Stimulated activated CD4-positive, alpha-beta T cell treated with anti-CD3 and anti-CD28 coated beads, Interleukin-4, amount 100 ng/mL, for 4 hours (primary cell): Measurements from ENCODE around the gene GPC5.
"Not testable (repeated sequence)": the region's sequence is repeated elsewhere in the genome, so short reads cannot be mapped to it uniquely, and the experiment has no call there.

Source experiments
- DNase-seq, 2 experiments: peaks; one replicate each; pipeline ENCODE4 v3.0.0-alpha.2; 2020

GPC5 gene

GRCh38 chr13:91369441-91369831 is 29.0 kb upstream of the GPC5 start:
- DNase-seq = no peak

GRCh38 chr13:91370501-91370900 is 27.9 kb upstream of the GPC5 start:
- no peak for DNase-seq

GRCh38 chr13:91372911-91373310 is 25.5 kb upstream of the GPC5 start:
- no peak for DNase-seq

- no peak for DNase-seq
Observed at GRCh38 chr13:91375116-91375729, 23.2 kb upstream of the GPC5 start.

GRCh38 chr13:91381371-91381770 is 17.1 kb upstream of the GPC5 start:
- DNase-seq = no peak

- DNase-seq = no peak
Observed at GRCh38 chr13:91383836-91384235, 14.6 kb upstream of the GPC5 start.

GRCh38 chr13:91384896-91385295 is 13.5 kb upstream of the GPC5 start:
- no peak for DNase-seq

- DNase-seq = no peak
Observed at GRCh38 chr13:91389186-91389585, 9.2 kb upstream of the GPC5 start.

- DNase-seq = no peak
Observed at GRCh38 chr13:91397595-91397994, 826 bp upstream of the GPC5 start.

- no peak for DNase-seq
Observed at GRCh38 chr13:91399189-91400062, 1.0 kb downstream of the GPC5 start.

- DNase-seq = no peak
Observed at GRCh38 chr13:91400063-91400399, 1.6 kb downstream of the GPC5 start.

GRCh38 chr13:91400671-91401070 is 2.2 kb downstream of the GPC5 start:
- no peak for DNase-seq

GRCh38 chr13:91401920-91402319 is 3.5 kb downstream of the GPC5 start:
- no peak for DNase-seq

GRCh38 chr13:91405240-91405639 is 6.8 kb downstream of the GPC5 start:
- DNase-seq = no peak

GRCh38 chr13:91406619-91407018 is 8.2 kb downstream of the GPC5 start:
- DNase-seq = no peak

GRCh38 chr13:91408971-91409370 is 10.6 kb downstream of the GPC5 start:
- DNase-seq = no peak

GRCh38 chr13:91416579-91416978 is 18.2 kb downstream of the GPC5 start:
- DNase-seq = not testable (repeated sequence)

GRCh38 chr13:91417660-91418325 is 19.4 kb downstream of the GPC5 start:
- no peak for DNase-seq

GRCh38 chr13:91426913-91427312 is 28.5 kb downstream of the GPC5 start:
- no peak for DNase-seq

GRCh38 chr13:91438674-91439073 is 40.3 kb downstream of the GPC5 start:
- not testable (repeated sequence) for DNase-seq

GRCh38 chr13:91450913-91451312 is 52.5 kb downstream of the GPC5 start:
- DNase-seq = no peak

GRCh38 chr13:91454666-91455065 is 56.2 kb downstream of the GPC5 start:
- DNase-seq = no peak

- DNase-seq = no peak
Observed at GRCh38 chr13:91456837-91457236, 58.4 kb downstream of the GPC5 start.

- no peak for DNase-seq
Observed at GRCh38 chr13:91459485-91459884, 61.1 kb downstream of the GPC5 start.
